Measurements from ENCODE around the gene SPTLC3.

Gene SPTLC3

DNA sequence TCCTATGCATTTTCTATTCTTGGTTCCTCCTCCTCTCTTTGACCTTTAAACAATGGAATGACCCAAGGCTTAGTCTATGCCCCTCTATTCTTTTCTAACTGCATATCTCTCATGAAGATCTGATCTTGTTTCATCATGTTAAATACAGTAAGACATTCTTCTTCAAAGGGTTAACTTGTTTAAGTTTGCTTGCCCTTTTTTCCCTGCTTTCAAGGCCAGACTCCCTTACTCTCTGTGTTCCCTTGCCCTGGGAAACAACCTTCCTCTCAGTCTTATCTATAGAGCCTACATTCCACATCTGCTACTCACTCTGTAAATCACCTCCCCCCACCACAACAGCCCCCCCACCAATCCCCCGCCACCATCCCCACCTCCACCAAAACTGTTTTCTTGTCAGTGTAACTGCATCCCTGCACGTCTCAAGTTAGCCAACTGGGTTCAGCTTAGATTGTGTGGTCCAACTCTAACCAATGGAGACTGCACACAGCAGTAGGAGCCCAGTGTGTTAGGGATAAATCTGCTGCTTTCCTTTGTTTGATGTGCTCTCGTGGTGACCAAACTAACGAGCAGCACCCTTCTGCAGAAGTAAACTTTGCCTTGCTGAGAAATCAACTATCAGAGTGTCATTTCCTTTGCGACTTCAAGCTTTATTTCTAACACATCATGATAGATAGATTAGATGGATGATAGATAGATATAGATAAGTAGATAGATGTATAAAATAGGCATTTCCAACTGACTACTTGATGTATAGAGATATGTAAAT, 12.6 kb downstream of the SPTLC3 start:
- Histone ChIP-seq H3K9me3 (ENCODE audit: insufficient read depth, low read length) (peaks cover 9% of the 10 kb centered on the region; the same call in 1 of the 2 replicates), H3K27ac (ENCODE audit: low read length) (no peak overlapping the region), H4K20me1 (ENCODE audit: insufficient read depth, low read length) (no peaks in the 10 kb centered on the region), H2AFZ (ENCODE audit: low read depth, low read length) (no peak overlapping the region), H3K4me2 (ENCODE audit: low read length) (no peak overlapping the region), H3K36me3 (replicated peaks; ENCODE audit: low read depth, low read length) (no peaks in the 10 kb centered on the region), H3K79me2 (ENCODE audit: low read length) (no peaks in the 10 kb centered on the region), H3K4me3 (ENCODE audit: low read length) (no peak overlapping the region), H3K4me1 (ENCODE audit: low read length) (no peaks in the 10 kb centered on the region), H3K27me3 (ENCODE audit: low read depth, low read length) (no peaks in the 10 kb centered on the region), H3K9ac (ENCODE audit: low read length) (no peak overlapping the region)
- TF ChIP-seq EZH2phosphoT487 (IDR thresholded peaks at IDR 0.05; ENCODE audit: low read depth) = no peak

DNA sequence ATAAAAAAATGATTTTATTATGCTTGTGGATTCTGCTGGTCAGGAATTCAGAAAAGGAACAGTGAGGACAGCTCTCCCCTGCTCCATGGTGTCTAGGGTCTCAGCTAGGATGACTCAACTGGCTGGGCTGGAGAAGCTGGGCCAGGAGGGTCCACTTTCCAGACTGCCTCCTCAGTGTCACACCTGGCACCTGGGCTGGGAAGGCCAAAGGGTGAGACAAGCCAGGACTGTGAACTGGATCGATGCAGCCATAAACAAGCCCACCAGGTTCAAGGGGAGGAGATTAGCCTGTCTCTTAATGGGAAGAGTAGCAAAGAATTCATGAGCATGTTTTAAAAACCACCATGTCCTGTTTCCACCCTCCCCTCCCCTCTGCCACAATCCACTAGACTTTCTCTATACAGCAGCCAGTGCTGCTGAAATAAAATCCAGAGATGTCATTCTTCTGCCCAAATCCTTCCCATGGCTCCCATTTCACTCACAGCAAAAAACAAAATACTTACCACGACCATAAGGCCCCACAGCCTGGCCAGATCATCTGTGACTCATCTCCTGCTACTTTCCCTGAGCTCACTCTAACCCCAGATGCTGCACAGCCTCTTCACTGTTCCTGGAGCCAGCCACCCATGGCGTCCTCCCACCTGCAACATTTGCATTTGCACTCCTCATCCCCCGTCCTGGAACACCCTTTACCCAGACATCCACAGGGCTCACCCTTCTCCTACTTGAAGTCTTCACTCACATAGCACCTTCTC, 13.8 kb downstream of the SPTLC3 start:
- Histone ChIP-seq H2AFZ (ENCODE audit: low read depth, low read length) (no peak overlapping the region), H3K4me2 (ENCODE audit: low read length) (no peak overlapping the region), H3K36me3 (replicated peaks; ENCODE audit: low read depth, low read length) (no peaks in the 10 kb centered on the region), H3K4me3 (ENCODE audit: low read length) (no peak overlapping the region), H3K27ac (ENCODE audit: low read length) (no peak overlapping the region), H3K4me1 (ENCODE audit: low read length) (no peaks in the 10 kb centered on the region), H3K27me3 (ENCODE audit: low read depth, low read length) (peaks cover 8% of the 10 kb centered on the region), H3K9ac (ENCODE audit: low read length) (no peak overlapping the region), H3K79me2 (ENCODE audit: low read length) (no peaks in the 10 kb centered on the region), H4K20me1 (ENCODE audit: insufficient read depth, low read length) (no peaks in the 10 kb centered on the region), H3K9me3 (ENCODE audit: insufficient read depth, low read length) (peaks cover 9% of the 10 kb centered on the region; the same call in 1 of the 2 replicates)
- TF ChIP-seq, protein P1, sequence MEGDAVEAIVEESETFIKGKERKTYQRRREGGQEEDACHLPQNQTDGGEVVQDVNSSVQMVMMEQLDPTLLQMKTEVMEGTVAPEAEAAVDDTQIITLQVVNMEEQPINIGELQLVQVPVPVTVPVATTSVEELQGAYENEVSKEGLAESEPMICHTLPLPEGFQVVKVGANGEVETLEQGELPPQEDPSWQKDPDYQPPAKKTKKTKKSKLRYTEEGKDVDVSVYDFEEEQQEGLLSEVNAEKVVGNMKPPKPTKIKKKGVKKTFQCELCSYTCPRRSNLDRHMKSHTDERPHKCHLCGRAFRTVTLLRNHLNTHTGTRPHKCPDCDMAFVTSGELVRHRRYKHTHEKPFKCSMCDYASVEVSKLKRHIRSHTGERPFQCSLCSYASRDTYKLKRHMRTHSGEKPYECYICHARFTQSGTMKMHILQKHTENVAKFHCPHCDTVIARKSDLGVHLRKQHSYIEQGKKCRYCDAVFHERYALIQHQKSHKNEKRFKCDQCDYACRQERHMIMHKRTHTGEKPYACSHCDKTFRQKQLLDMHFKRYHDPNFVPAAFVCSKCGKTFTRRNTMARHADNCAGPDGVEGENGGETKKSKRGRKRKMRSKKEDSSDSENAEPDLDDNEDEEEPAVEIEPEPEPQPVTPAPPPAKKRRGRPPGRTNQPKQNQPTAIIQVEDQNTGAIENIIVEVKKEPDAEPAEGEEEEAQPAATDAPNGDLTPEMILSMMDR (IDR thresholded peaks at IDR 0.05; ENCODE audit: low read depth, low read length) = no peak
- TF ChIP-seq EZH2phosphoT487 (IDR thresholded peaks at IDR 0.05; ENCODE audit: low read depth) = no peak

DNA sequence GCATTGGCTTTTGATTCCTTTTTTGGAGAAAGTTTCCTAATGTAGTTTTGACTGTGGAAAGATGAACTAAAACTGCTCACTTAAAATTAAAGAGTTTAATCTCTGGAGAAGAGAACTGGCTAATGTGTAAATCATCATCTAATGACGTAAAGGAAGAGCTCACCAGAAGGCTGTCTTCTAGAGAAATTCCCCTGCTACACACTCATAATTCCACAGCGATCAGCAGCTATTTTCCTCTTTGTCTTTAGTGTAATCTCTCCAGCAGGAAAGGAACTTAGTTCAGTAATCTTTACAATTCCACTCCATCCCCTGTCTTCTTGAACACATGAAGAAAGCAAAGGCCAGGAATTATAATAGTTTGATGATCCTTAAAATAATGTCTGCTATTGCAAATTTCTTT, 15.8 kb downstream of the SPTLC3 start:
- H4K20me1 ChIP-seq (ENCODE audit: insufficient read depth, low read length) = no peaks in the 10 kb centered on the region
- no peak overlapping the region for H3K9ac ChIP-seq (ENCODE audit: low read length)
- peaks cover 28% of the 10 kb centered on the region for H3K27me3 ChIP-seq (ENCODE audit: low read depth, low read length)
- no peak for TF ChIP-seq EZH2phosphoT487 (IDR thresholded peaks at IDR 0.05; ENCODE audit: low read depth)
- TF ChIP-seq, protein P1 (IDR thresholded peaks at IDR 0.05; ENCODE audit: low read depth, low read length) = no peak
- no peaks in the 10 kb centered on the region for H3K79me2 ChIP-seq (ENCODE audit: low read length)
- no peaks in the 10 kb centered on the region for H3K36me3 ChIP-seq (replicated peaks; ENCODE audit: low read depth, low read length)
- H2AFZ ChIP-seq (ENCODE audit: low read depth, low read length) = no peak overlapping the region
- no peak overlapping the region for H3K4me3 ChIP-seq (ENCODE audit: low read length)
- H3K4me2 ChIP-seq (ENCODE audit: low read length) = no peak overlapping the region
- no peak overlapping the region for H3K27ac ChIP-seq (ENCODE audit: low read length)
- no peaks in the 10 kb centered on the region for H3K4me1 ChIP-seq (ENCODE audit: low read length)
- peaks cover 9% of the 10 kb centered on the region; the same call in 1 of the 2 replicates for H3K9me3 ChIP-seq (ENCODE audit: insufficient read depth, low read length)

DNA sequence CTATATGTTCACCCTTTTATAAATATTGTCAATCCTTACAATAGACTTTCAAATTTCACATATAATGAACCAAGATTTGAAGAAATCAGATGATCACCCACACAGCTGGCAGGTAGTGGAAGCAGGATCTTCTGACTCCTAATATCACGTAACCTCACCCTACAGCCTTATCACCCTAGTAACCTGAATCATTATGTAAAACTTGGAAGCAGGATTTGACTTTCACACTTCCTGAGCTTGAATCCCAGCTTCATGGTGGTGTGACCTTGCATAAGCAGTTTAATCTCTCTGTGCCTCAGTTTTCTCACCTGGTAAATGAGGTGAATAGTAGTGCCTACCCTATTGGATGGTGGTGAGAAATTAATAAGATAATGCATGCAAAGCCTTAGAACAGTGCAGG, 16.4 kb downstream of the SPTLC3 start:
- Histone ChIP-seq H4K20me1 (ENCODE audit: insufficient read depth, low read length) (no peaks in the 10 kb centered on the region), H3K9ac (ENCODE audit: low read length) (no peak overlapping the region), H2AFZ (ENCODE audit: low read depth, low read length) (no peak overlapping the region), H3K36me3 (replicated peaks; ENCODE audit: low read depth, low read length) (no peaks in the 10 kb centered on the region), H3K4me2 (ENCODE audit: low read length) (no peak overlapping the region), H3K4me3 (ENCODE audit: low read length) (no peak overlapping the region), H3K9me3 (ENCODE audit: insufficient read depth, low read length) (peaks cover 9% of the 10 kb centered on the region; the same call in 1 of the 2 replicates), H3K79me2 (ENCODE audit: low read length) (no peaks in the 10 kb centered on the region), H3K27me3 (ENCODE audit: low read depth, low read length) (peaks cover 34% of the 10 kb centered on the region), H3K4me1 (ENCODE audit: low read length) (no peaks in the 10 kb centered on the region), H3K27ac (ENCODE audit: low read length) (no peak overlapping the region)
- TF ChIP-seq EZH2phosphoT487 (IDR thresholded peaks at IDR 0.05; ENCODE audit: low read depth) = no peak
- TF ChIP-seq, protein P1 (IDR thresholded peaks at IDR 0.05; ENCODE audit: low read depth, low read length) = no peak

Data from OCI-LY3 (cell line).